Thyroid gland (tissue), 4 donors: Measurements from ENCODE around the gene NR6A1. TPM values are rescaled to one million over a fixed set of nuclear protein-coding genes. Genes with fewer than 3 reads are reported as not detected.
A peak's percentile ranks its signal among the peaks of the same experiment; 100 is the strongest.

Experiments used
- DNase-seq, 2 donors: peaks; one replicate each; pipeline ENCODE4 v3.0.0-alpha.2; 2019
- H3K27ac ChIP-seq, 3 donors: fragments of 200-600 bp; sonication (generic); 1 replicate in 2 of 3; 2 replicates in 1 of 3; pipeline ENCODE4 v1.5.1; 2016 to 2019; ENCODE audit warnings: mild to moderate bottlenecking in 1 of 3, moderate library complexity in 1 of 3
- H3K27me3 ChIP-seq: fragments of 200-600 bp; sonication (generic); one replicate; pipeline ENCODE4 v1.5.1; 2019
- H3K36me3 ChIP-seq, 2 donors: fragments of 200-600 bp; sonication (generic); one replicate each; pipeline ENCODE4 v1.5.1; 2016 to 2019
- H3K4me1 ChIP-seq, 2 donors: fragments of 200-600 bp; sonication (generic); one replicate each; pipeline ENCODE4 v1.5.1; 2017 to 2019
- H3K4me3 ChIP-seq, 3 donors: fragments of 200-600 bp; sonication (generic); replicated peaks in 1 of 3; 1 replicate in 2 of 3; 2 replicates in 1 of 3; pipeline ENCODE4 v1.5.1; 2016; ENCODE audit warnings: mild to moderate bottlenecking in 1 of 3
- H3K9me3 ChIP-seq: fragments of 200-600 bp; sonication (generic); one replicate; pipeline ENCODE4 v1.5.1; 2017
- CTCF ChIP-seq, 6 experiments: fragments of 200-600 bp in 3 of 6; fragments of 450-650 bp in 3 of 6; sonication (generic) in 3 of 6; IDR thresholded peaks; one replicate each; pipeline ENCODE4 v1.5.1; 2016 to 2019; ENCODE audit warnings: antibody characterized with exemption in 6 of 6, mild to moderate bottlenecking in 2 of 6, inconsistent platforms in 1 of 6, moderate library complexity in 1 of 6
- POLR2A ChIP-seq, 2 donors: fragments of 450-650 bp; IDR thresholded peaks; one replicate each; pipeline ENCODE4 v1.6.1; 2017; ENCODE audit warnings: antibody characterized with exemption in 2 of 2, mild to moderate bottlenecking in 2 of 2, moderate library complexity in 1 of 2
- whole genome bisulfite sequencing, 2 donors: methylation state at CpG; one replicate each; pipeline ENCODE4 v1.1.5; 2017; 5-methylcytosine and 5-hydroxymethylcytosine counted together
- intact Hi-C: fragments of 100-400 bp; cut with DNase I; formaldehyde crosslinking; loops from one replicate; pipeline ENCODE4 v1.15.1; 2023
- total RNA-seq, 4 donors: library from RNA; depleted of rRNA; stranded (reverse); fragments of >200 nt; gene quantifications; one replicate each; pipeline ENCODE4 v1.2.3, GENCODE V29; 2016

Gene NR6A1
- total RNA-seq, 4 donors from 2014 or later, result 15.3 to 25.0 (median 19.3) TPM

GRCh38 chr9:124813501-124814163 is 42.5 kb upstream of the NR6A1 start:
- WGBS, 2 donors, result 87 to 89% methylated on average over 6 to 11 of the region's 11 CpGs
- H3K36me3 ChIP-seq, result peaks cover 10% of the 10 kb centered on the region in 2 donors
- H3K27ac ChIP-seq, result no peak overlapping the region
- H3K27me3 ChIP-seq, result no peaks in the 10 kb centered on the region
- no peak for DNase-seq
- H3K9me3 ChIP-seq, result no peaks in the 10 kb centered on the region
- H3K4me1 ChIP-seq, result peaks cover 0 to 15% of the 10 kb centered on the region in 2 donors
- no peak for TF ChIP-seq POLR2A (IDR thresholded peaks at IDR 0.05)
- TF ChIP-seq CTCF (IDR thresholded peaks at IDR 0.05), result no peak
- intact Hi-C loops, result no loop called here
- H3K4me3 ChIP-seq, result no peak overlapping the region

GRCh38 chr9:124813041-124813440 is 41.9 kb upstream of the NR6A1 start:
- WGBS, 2 donors, result 94 to 95% methylated on average over 5 to 7 of the region's 7 CpGs
- no peak for DNase-seq
- H3K4me3 ChIP-seq, result no peak overlapping the region
- peaks cover 0 to 13% of the 10 kb centered on the region in 2 donors for H3K4me1 ChIP-seq
- H3K27me3 ChIP-seq, result no peaks in the 10 kb centered on the region
- no peaks in the 10 kb centered on the region for H3K9me3 ChIP-seq
- no peak overlapping the region for H3K27ac ChIP-seq
- H3K36me3 ChIP-seq, result peaks cover 10% of the 10 kb centered on the region in 2 donors
- intact Hi-C loops, result no loop called here
- TF ChIP-seq CTCF (IDR thresholded peaks at IDR 0.05) (no peak), POLR2A (IDR thresholded peaks at IDR 0.05) (no peak)

GRCh38 chr9:124812441-124812876 is 41.3 kb upstream of the NR6A1 start:
- no peak overlapping the region for H3K27ac ChIP-seq
- DNase-seq, result no peak
- peaks cover 10% of the 10 kb centered on the region in 2 donors for H3K36me3 ChIP-seq
- no peaks in the 10 kb centered on the region for H3K27me3 ChIP-seq
- intact Hi-C loops, result no loop called here
- WGBS, 2 donors, result 64 to 66% methylated on average over 6 of the region's 6 CpGs
- H3K4me1 ChIP-seq, result peaks cover 0 to 13% of the 10 kb centered on the region in 2 donors
- H3K4me3 ChIP-seq, result no peak overlapping the region
- TF ChIP-seq CTCF (IDR thresholded peaks at IDR 0.05) (no peak), POLR2A (IDR thresholded peaks at IDR 0.05) (no peak)
- no peaks in the 10 kb centered on the region for H3K9me3 ChIP-seq

- no peak for DNase-seq
- TF ChIP-seq POLR2A (IDR thresholded peaks at IDR 0.05) (no peak), CTCF (IDR thresholded peaks at IDR 0.05) (no peak)
- WGBS, 2 donors, result 70 to 75% methylated on average over 12 of the region's 12 CpGs
- Histone ChIP-seq H3K4me1 (peaks cover 0 to 13% of the 10 kb centered on the region in 2 donors), H3K27me3 (no peaks in the 10 kb centered on the region), H3K36me3 (peaks cover 10% of the 10 kb centered on the region in 2 donors), H3K27ac (peak overlapping the region in 1 of 3 donors; percentile 18), H3K9me3 (no peaks in the 10 kb centered on the region), H3K4me3 (no peak overlapping the region)
- intact Hi-C loops, result no loop called here
These were observed 39.7 kb upstream of the NR6A1 start for GRCh38 chr9:124810663-124811355.
